Activated naive CD4-positive, alpha-beta T cell treated with anti-CD3 and anti-CD28 coated beads, Interleukin-2, amount 50 U/mL, for 72 hours (primary cell): ENCODE measurements around the gene OR4K5. TPM values are rescaled to one million over a fixed set of nuclear protein-coding genes. Genes with fewer than 3 reads are reported as not detected.
"Not testable (repeated sequence)": the region's sequence is repeated elsewhere in the genome, so short reads cannot be mapped to it uniquely, and the experiment has no call there.

Experiments
- ATAC-seq, 2 donors: fragments of 150-1000 bp; cut with Tn5 transposase; 2 replicates each; pipeline ENCODE4 v1.10.0; 2021; ENCODE audit warnings: mild to moderate bottlenecking in 2 of 2, moderate library complexity in 2 of 2
- DNase-seq, 2 donors: peaks; one replicate each; pipeline ENCODE4 v3.0.0; 2021 to 2022; ENCODE audit warnings: low spot score in 2 of 2
- H3K27ac Mint-ChIP-seq, 2 donors: one replicate each; pipeline ENCODE4 v1.8.0; 2022; ENCODE audit warnings: mild to moderate bottlenecking in 2 of 2, mixed read lengths in 2 of 2
- H3K36me3 Mint-ChIP-seq, 2 donors: one replicate each; pipeline ENCODE4 v1.8.0; 2022; ENCODE audit warnings: mixed read lengths in 2 of 2
- H3K9me3 Mint-ChIP-seq, 2 donors: one replicate each; pipeline ENCODE4 v1.8.0; 2022; ENCODE audit warnings: mixed read lengths in 2 of 2
- total RNA-seq, 2 donors: library from RNA; stranded (reverse); gene quantifications; one replicate each; pipeline ENCODE4 v1.2.3, GENCODE V29; 2022

The OR4K5 gene
- total RNA-seq, 2 donors from 2014 or later: not detected

DNA sequence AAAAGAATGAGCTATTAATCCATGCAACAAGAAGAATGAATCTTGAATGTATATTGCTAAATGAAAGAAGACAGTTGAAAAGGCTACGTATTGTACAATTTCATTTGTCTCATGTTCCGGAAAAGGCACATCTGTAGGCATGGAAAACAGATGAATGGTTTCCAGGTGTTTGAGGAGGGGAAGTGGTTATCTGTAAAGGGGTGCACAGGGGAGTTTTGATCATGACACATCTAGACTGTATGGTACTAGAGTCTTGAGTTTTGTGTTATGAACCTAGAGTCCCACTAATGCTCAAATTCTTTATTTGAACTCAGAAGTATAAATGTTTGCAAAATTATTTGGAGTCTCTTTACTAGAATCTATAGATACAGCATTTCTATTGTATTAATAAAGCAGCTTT is 49.3 kb downstream of the OR4K5 start:
- H3K9me3 Mint-ChIP-seq, DNase-seq, H3K36me3 Mint-ChIP-seq, ATAC-seq, H3K27ac Mint-ChIP-seq: not testable (repeated sequence)

Other genes with a start within 250 kb of the OR4K5 start
- not detected for gene OR11H2, start 206.7 kb upstream of the OR4K5 start, total RNA-seq
- gene OR4Q3, start 177.0 kb upstream of the OR4K5 start, total RNA-seq: not detected
- gene OR4M1, start 147.1 kb upstream of the OR4K5 start, total RNA-seq: not detected
- gene OR4N2, start 116.8 kb upstream of the OR4K5 start, total RNA-seq: not detected
- gene OR4K2, start 45.5 kb upstream of the OR4K5 start, total RNA-seq: not detected
- gene OR4K1, start 10.3 kb downstream of the OR4K5 start, total RNA-seq: not detected
- gene OR4K15, start 55.0 kb downstream of the OR4K5 start, total RNA-seq: not detected
- gene OR4Q2, start 81.6 kb downstream of the OR4K5 start, total RNA-seq: not detected
- not detected for gene OR4K14, start 98.7 kb downstream of the OR4K5 start, total RNA-seq
- gene OR4K13, start 115.4 kb downstream of the OR4K5 start, total RNA-seq: not detected
- gene OR4L1, start 139.4 kb downstream of the OR4K5 start, total RNA-seq: not detected
- not detected for gene OR4K17, start 190.1 kb downstream of the OR4K5 start, total RNA-seq
- gene OR4N5, start 218.2 kb downstream of the OR4K5 start, total RNA-seq: not detected